GM13977 (cell line): ENCODE measurements around the gene STRN3.
"Not testable (repeated sequence)": the region's sequence is repeated elsewhere in the genome, so short reads cannot be mapped to it uniquely, and the experiment has no call there.

Source experiments
- DNase-seq: peaks from one replicate; pipeline ENCODE4 v3.0.0; 2012; ENCODE audit warnings: low spot score
- in situ Hi-C: fragments of 300-500 bp; cut with MboI; formaldehyde crosslinking; loops from one replicate; pipeline ENCODE4 v1.12.0; 2022; ENCODE audit warnings: low sequenced_read_pairs, low pct_unique_long_range_greater_than_20kb, mixed read lengths, inconsistent platforms; ENCODE audit not compliant: unreplicated experiment
- TF ChIP-seq, protein P1 (sequence below): IDR thresholded peaks from 2 replicates; pipeline ENCODE4 v1.5.1; 2012; ENCODE audit warnings: mild to moderate bottlenecking, control low read depth; ENCODE audit not compliant: insufficient read depth; ENCODE audit errors: extremely low read depth, missing control alignments

The STRN3 gene

DNA sequence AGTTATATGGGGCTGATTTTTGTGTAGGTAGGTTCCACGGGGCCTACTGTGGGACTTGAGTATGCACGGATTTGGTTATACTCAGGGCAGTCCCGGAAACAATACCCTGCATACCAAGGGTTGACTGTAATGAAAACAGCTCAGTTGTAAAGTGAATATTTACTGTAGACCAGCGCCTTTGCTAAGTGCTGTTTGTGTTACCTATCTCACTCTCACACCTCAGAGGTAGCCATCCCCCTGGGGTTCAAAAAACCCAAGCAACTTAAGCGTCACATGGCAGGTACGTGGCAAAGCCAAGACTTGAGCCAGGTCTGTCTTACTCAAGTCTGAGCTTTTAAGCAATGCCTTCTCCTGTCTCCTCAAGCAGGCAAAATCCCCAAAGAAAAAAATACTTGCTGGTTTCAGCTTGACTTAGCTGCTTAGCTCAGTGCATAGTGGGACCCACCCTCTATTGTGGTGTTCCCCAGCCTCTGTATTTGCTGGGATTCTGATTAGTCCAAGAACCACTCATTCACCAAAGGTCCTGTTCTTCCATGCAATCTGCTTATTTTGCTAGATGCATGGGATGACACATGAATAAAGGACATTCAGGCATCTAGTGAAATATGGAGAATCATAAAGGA is 34.2 kb upstream of the STRN3 start:
- TF ChIP-seq, protein P1, sequence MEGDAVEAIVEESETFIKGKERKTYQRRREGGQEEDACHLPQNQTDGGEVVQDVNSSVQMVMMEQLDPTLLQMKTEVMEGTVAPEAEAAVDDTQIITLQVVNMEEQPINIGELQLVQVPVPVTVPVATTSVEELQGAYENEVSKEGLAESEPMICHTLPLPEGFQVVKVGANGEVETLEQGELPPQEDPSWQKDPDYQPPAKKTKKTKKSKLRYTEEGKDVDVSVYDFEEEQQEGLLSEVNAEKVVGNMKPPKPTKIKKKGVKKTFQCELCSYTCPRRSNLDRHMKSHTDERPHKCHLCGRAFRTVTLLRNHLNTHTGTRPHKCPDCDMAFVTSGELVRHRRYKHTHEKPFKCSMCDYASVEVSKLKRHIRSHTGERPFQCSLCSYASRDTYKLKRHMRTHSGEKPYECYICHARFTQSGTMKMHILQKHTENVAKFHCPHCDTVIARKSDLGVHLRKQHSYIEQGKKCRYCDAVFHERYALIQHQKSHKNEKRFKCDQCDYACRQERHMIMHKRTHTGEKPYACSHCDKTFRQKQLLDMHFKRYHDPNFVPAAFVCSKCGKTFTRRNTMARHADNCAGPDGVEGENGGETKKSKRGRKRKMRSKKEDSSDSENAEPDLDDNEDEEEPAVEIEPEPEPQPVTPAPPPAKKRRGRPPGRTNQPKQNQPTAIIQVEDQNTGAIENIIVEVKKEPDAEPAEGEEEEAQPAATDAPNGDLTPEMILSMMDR, result no peak
- no peak for DNase-seq
- in situ Hi-C loops, result no loop called here

DNA sequence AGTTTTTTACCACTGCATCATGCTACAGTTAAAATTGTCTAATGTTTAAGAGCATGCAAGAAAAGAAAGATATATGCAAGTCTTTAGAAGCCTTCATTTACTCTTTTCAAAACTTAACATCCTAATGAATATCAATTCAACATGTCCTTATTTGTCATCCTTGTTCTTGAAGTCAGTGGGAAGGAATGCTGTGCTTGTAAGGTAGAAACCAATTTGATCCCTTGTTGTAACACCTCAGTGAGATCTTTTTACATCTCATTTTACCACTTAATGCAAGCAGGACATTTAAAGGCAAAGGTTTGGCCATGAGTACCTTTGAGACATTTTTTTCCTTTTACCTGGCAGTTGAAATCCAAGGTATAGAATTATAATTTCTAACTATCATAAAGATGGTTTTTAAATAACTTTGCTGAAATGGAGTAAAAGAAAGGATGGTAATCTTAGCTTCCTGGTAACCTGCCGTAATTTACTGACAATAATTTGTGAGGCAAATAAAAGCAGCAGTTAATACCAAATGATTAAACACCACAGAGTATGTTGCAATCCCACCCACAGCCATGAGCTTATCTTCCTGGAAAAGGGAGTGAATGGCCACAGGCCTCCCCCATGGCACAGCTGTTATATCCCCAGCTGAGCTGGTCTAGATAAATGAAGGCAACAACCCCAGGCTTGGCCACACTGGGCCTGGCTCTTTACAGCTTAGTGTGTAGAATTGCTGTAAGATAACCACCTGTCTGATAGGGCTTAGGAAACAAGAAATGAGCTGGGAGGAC is 33.2 kb upstream of the STRN3 start:
- in situ Hi-C loops, result no loop called here
- no peak for DNase-seq
- TF ChIP-seq, protein P1, result no peak

DNA sequence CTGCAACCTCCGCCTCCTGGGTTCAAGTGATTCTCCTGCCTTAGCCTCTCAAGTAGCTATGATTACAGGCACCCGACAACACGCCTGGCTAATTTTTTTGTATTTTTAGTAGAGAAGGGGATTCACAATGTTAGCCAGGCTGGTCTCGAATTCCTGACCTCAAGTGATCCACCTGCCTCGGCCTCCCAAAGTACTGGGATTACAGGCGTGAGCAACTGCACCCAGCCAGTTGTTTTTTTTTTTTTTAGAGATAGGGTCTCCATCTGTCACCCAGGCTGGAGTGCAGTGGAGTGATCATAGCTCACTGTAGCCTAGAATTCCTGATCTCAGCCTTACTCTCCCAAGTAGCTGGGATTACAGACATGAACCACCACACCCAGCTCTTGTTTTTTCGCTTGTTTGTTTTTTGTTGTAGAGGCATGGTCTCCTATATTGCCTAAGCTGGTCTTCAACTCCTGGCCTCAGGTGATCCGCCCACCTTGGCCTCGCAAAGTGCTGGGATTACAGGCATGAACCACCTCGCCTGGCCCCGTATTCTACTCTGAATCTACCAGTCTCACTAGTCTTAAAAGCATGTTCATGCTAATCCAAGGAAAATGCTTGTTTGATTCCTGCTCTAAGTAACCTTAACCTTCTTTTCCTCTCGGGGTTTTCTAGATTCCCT is 31.7 kb upstream of the STRN3 start:
- DNase-seq, result no peak
- in situ Hi-C loops, result no loop called here
- TF ChIP-seq, protein P1, result no peak

DNA sequence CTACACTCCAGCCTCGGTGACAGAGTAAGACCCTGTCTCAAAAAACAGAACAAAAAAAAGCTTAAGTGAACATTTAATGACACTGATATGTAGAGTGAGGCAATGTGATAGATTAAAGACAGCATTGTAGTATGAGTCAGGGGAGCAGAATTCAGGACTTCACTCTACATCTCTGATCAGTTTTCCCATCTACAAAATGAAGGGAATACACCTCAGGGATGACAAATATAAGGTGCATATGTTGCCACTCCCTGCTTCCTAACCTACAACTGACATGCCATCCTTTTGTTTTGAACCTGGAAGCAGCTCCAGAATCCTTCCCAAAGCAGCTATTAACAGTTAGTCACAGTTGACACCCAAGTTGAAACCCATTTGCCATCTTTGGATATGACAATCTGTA is 30.9 kb upstream of the STRN3 start:
- in situ Hi-C loops, result no loop called here
- TF ChIP-seq, protein P1, result no peak
- DNase-seq, result no peak

DNA sequence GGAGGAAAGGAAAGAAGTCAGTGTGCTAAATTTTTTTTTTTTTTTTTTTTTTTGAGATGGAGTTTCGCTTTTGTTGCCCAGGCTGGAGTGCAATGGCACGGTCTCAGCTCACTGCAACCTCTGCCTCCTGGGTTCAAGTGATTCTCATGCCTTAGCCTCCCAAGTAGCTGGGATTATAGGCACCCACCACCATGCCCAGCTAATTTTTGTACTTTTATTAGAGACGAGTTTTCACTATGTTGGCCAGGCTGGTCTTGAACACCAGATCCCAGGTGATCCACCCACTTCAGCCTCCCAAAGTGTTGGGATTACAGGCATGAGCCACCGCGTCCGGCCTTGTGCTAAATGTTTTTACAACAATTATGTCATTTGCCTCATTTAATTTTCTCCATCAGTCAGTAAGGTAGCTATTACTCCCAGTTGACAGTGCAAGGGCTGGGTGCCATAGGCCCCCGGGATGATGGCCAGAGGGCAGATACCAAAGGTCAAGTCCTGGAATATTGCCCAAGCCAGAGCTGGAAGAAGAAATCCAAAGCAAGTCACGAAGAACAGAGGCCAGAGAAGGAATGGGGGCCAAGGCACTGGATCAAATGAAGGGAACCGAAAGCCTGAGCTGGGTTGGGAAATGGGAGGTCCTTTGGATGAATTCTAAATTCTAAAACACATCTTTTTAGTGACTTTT is 26.9 kb upstream of the STRN3 start:
- in situ Hi-C loops, DNase-seq: not testable (repeated sequence)

DNA sequence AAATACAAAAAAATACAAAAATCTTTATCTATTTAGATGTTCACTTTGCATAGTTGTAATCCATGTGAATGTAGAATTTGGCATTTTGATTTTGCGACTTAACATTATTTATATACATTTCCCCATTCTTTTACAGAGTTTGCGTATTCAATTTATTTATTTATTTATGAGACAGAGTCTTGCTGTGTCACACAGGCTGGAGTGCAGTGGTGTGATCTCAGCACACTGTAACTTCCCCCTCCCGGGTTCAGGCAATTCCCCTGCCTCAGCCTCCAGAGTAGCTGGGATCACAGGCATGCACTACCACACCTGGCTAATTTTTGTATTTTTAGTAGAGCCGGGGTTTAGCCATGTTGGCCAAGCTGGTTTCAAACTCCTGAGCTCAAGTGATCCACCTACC is 25.3 kb upstream of the STRN3 start:
- TF ChIP-seq, protein P1, result no peak
- in situ Hi-C loops, result no loop called here
- no peak for DNase-seq
